H54 (cell line): Measurements from ENCODE around the gene MARK4.
"Not testable (repeated sequence)": the region's sequence is repeated elsewhere in the genome, so short reads cannot be mapped to it uniquely, and the experiment has no call there.

Experiments
- DNase-seq: peaks from one replicate; pipeline ENCODE4 v3.0.0; 2011; ENCODE audit warnings: low spot score, mixed read lengths; ENCODE audit not compliant: insufficient read length
- FAIRE-seq: peaks from 3 replicates; lab custom pipeline; 2011; peaks lifted over from hg19 to GRCh38; lab: Jason Lieb, UNC
- POLR2A ChIP-seq: IDR thresholded peaks from 2 replicates; pipeline ENCODE4 v1.6.1; 2011; ENCODE audit warnings: low read depth, mild to moderate bottlenecking, low read length

MARK4 gene

GRCh38 chr19:45320997-45321775 is 70.1 kb downstream of the MARK4 start:
- no peak for FAIRE-seq
- DNase-seq: no peak
- no peak for TF ChIP-seq POLR2A

DNA sequence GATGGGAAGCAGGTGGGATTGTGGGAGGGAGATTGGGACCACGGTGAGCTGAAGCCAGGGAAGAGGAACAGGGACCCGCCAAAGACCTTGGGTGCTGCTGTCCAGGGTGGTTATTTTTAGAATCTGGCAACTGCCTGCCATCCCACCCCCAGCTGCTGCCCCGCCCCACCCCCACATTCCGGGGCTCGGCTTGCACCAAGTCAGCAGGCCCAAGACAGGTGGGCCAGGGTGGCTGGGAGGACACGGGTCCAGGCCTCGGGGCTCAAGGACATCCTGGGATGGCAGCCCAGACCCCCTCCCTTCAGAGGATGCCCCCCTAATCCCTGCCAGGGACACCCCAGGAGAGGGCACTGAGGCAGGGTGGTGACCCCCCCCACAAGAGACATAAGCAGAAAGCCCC is 70.8 kb downstream of the MARK4 start:
- DNase-seq (no peak), FAIRE-seq (no peak)
- no peak for TF ChIP-seq POLR2A

DNA sequence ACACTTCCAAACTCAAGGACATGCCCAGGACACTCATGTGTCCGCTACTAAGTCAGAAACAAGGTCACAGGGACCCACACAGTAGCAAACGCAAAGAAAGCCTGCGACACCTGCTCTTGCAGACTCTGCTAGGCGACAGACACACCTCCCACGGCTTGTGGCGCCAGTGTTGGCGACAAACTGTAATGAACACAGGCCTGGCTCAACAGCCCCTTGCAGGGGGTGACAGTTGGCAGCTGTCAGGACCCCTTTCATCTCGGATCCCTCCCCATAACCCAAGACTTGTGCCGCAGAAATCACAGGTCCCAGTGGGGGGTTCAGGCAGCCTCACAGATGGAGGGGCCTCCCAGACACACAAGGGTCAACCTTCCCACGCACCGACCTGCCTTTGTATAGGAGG is 71.2 kb downstream of the MARK4 start:
- FAIRE-seq (no peak), DNase-seq (no peak)
- TF ChIP-seq POLR2A: no peak

GRCh38 chr19:45322744-45323281 is 71.7 kb downstream of the MARK4 start, which contains the start of gene CKM:
Gene CKM (minus strand): TSS chr19:45322875. CDS start chr19:45319713, 3,162 bp downstream.
- FAIRE-seq: no peak
- DNase-seq: no peak

GRCh38 chr19:45323671-45324081 is 72.6 kb downstream of the MARK4 start:
- DNase-seq: no peak
- no peak for TF ChIP-seq POLR2A
- FAIRE-seq: no peak

More at GRCh38 chr19:45322744-45323281, 71.7 kb downstream of the MARK4 start, which contains the start of gene CKM:
- TF ChIP-seq POLR2A: no peak

DNA sequence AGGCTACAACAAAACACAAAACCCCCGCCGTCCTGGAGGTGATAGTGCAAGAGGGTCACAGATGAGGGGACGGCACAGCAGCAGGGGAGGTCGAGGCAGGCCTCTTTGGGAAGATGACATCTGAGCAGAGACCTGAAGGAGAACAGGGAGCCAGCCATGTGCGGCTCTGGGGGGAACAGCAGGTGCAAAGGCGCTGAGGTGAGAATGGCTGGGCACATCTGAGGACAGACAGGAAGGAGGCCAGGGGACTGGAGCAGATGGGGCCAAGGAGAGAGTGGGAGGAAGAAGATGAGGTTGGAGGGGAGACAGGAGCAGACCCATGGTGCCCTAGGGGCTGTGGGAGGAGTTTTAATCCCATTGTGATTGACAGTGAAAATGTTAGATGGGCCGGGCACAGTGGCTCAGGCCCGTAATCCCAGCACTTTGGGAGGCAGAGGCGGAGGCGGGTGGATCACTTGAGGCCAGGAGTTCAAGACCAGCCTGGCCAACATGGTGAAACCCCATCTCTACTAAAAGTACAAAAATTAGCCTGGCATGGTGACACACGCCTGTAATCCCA is 73.4 kb downstream of the MARK4 start:
- no peak for FAIRE-seq

GRCh38 chr19:45327404-45328143 is 76.5 kb downstream of the MARK4 start:
- DNase-seq (no peak), FAIRE-seq (no peak)
- no peak for TF ChIP-seq POLR2A

More for the DNA sequence above, 73.4 kb downstream of the MARK4 start:
- DNase-seq: no peak
- TF ChIP-seq POLR2A: no peak

DNA sequence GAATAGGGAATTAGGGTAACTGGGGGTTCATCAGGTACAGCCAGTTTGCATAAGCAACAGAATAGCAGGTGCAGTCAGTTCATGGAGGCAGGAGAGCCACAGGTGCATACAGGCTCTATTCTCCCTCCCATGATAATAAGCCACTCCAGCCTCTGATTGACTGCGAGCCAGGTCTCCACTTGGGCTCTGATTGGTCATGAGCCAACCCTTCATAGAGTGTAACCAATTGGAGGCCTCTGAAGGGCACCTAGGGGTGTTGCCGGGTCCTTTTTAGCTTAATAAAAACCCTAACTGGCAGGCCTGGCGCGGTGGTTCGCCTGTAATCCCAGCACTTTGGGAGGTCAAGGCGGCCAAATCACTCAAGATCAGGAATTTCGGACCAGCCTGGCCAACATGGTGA is 80.3 kb downstream of the MARK4 start:
- DNase-seq (no peak), FAIRE-seq (no peak)
- no peak for TF ChIP-seq POLR2A

DNA sequence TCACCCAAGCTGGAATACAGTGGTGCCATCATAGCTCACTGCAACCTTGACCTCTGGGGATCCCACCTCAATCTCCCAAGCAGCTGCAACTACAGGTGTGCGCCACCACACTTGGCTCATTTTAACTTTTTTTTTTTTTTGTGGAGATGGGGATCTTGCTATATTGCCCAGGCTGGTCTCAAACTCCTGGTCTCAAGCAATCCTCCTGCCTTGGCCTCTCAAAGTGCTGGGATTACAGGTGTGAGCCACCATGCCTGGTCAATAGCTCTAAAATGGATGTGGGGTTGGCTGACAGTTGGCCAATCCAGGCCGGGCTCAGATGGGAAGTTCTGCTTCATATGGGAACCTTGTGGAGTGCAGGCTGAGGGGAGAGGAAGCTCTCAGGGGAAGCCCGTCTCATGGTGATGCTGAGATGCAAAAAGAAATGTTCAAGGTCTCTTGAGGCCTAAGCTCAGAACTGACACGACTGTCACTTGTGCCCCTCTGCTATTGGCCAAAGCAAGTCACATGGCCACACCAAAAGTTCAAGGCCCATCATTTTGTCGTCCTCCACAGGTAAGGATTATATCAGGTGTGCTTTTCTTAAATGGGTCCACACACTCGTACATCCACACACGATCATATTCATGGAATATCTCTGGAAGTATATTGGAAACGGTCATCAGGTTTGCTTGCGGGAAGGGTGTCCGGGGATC is 82.7 kb downstream of the MARK4 start:
- FAIRE-seq: no peak
- no peak for DNase-seq
- no peak for TF ChIP-seq POLR2A

GRCh38 chr19:45334881-45335280 is 83.8 kb downstream of the MARK4 start:
- FAIRE-seq: not testable (repeated sequence)

GRCh38 chr19:45336696-45337251 is 85.7 kb downstream of the MARK4 start:
- DNase-seq (no peak), FAIRE-seq (no peak)
- no peak for TF ChIP-seq POLR2A

More at GRCh38 chr19:45334881-45335280, 83.8 kb downstream of the MARK4 start:
- DNase-seq: not testable (repeated sequence)

DNA sequence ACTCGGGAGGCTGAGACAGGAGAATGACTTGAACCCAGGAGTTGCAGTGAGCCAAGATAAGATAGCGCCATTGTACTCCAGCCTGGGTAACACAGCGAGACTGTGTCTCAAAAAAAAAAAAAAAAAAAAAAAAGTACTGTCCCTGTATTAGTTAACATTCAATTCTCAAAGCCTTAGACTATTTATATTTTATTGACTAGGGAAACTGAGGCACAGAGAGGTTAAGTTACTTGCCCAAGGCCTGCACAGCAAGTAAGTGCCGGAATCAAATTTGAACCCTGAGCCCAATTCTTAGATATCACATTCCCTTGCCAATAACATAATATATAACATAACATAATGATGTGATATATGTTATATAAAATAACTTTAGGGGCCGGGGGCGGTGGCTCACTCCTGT is 88.6 kb downstream of the MARK4 start:
- DNase-seq (no peak), FAIRE-seq (no peak)
- no peak for TF ChIP-seq POLR2A
